GM10847 (cell line): Measurements from ENCODE around the gene HOXB6.

ENCODE experiments used
- POLR2A ChIP-seq: IDR thresholded peaks from 2 replicates; pipeline ENCODE4 v1.6.1; 2011; ENCODE audit not compliant: insufficient read length; ENCODE audit errors: extremely low read depth

HOXB6 gene

GRCh38 chr17:48556576-48557401, 48.0 kb downstream of the HOXB6 start:
- no peak for TF ChIP-seq POLR2A

- TF ChIP-seq POLR2A = no peak
Measured at GRCh38 chr17:48556229-48556575, 48.6 kb downstream of the HOXB6 start.

- no peak for TF ChIP-seq POLR2A
Measured at GRCh38 chr17:48555258-48556228, 49.2 kb downstream of the HOXB6 start.

GRCh38 chr17:48554412-48555257, 50.2 kb downstream of the HOXB6 start:
- TF ChIP-seq POLR2A = no peak

- no peak for TF ChIP-seq POLR2A
Measured at GRCh38 chr17:48553826-48554225, 51.0 kb downstream of the HOXB6 start.

- no peak for TF ChIP-seq POLR2A
Measured at GRCh38 chr17:48553190-48553547, 51.6 kb downstream of the HOXB6 start.

GRCh38 chr17:48552466-48553189, 52.2 kb downstream of the HOXB6 start:
- no peak for TF ChIP-seq POLR2A

GRCh38 chr17:48551596-48552465, 53.0 kb downstream of the HOXB6 start:
- no peak for TF ChIP-seq POLR2A

GRCh38 chr17:48551214-48551555, 53.6 kb downstream of the HOXB6 start:
- no peak for TF ChIP-seq POLR2A

GRCh38 chr17:48550502-48551213, 54.1 kb downstream of the HOXB6 start:
- TF ChIP-seq POLR2A = no peak

GRCh38 chr17:48549914-48550501, 54.8 kb downstream of the HOXB6 start:
- no peak for TF ChIP-seq POLR2A

- TF ChIP-seq POLR2A = no peak
Measured at GRCh38 chr17:48549281-48549630, 55.5 kb downstream of the HOXB6 start.
